Caco-2 (cell line): ENCODE results near the gene AFF1. TPM values are rescaled to one million over a fixed set of nuclear protein-coding genes. Genes with fewer than 3 reads are reported as not detected.

Source experiments
- BruUV-seq: library from RNA; stranded (reverse); fragments of 400-500 nt; replicated peaks from 2 replicates; lab custom pipeline; 2021; lab: Mats Ljungman, UMichigan
- CTCF ChIA-PET: fragments of 300-600 bp; sonication (Branson Sonifier 250); formaldehyde crosslinking; loops from one replicate; lab custom pipeline; 2022; ENCODE audit warnings: antibody characterized with exemption; lab: Charles Lee
- POLR2A ChIA-PET: fragments of 300-600 bp; sonication (Branson Sonifier 250); formaldehyde crosslinking; loops from one replicate; lab custom pipeline; 2022; ENCODE audit warnings: antibody characterized with exemption; lab: Charles Lee
- DNase-seq, 2 experiments: peaks; one replicate each; pipeline versions ENCODE4 v3.0.0 to v3.0.0-alpha.2; 2020 to 2022
- H3K27me3 ChIP-seq: replicated peaks from 2 replicates; pipeline ENCODE4 v1.6.0; 2011; ENCODE audit warnings: low read length; ENCODE audit not compliant: control insufficient read depth, insufficient read depth
- H3K36me3 ChIP-seq: 2 replicates; pipeline ENCODE4 v1.5.1; 2011; ENCODE audit warnings: low read length; ENCODE audit not compliant: control insufficient read depth, insufficient read depth
- H3K4me1 ChIP-seq: fragments of 250-450 bp; sonication (Bioruptor Pico); 2 replicates; pipeline ENCODE4 v1.5.1; 2020; ENCODE audit warnings: mild to moderate bottlenecking
- H3K4me3 ChIP-seq: 2 replicates; pipeline ENCODE4 v1.5.1; 2011; ENCODE audit warnings: low read depth, mild to moderate bottlenecking, control low read depth, low read length
- H3K9me3 ChIP-seq: fragments of 250-450 bp; sonication (Bioruptor Pico); 2 replicates; pipeline ENCODE4 v1.5.1; 2020; ENCODE audit warnings: mild to moderate bottlenecking, moderate library complexity
- H3K27ac Mint-ChIP-seq: one replicate; pipeline ENCODE4 v1.8.0; 2022; ENCODE audit warnings: mixed read lengths; ENCODE audit not compliant: unreplicated experiment
- H3K27me3 Mint-ChIP-seq: one replicate; pipeline ENCODE4 v1.8.0; 2022; ENCODE audit warnings: mixed read lengths; ENCODE audit not compliant: insufficient read depth, unreplicated experiment
- H3K36me3 Mint-ChIP-seq: one replicate; pipeline ENCODE4 v1.8.0; 2022; ENCODE audit warnings: mild to moderate bottlenecking, mixed read lengths; ENCODE audit not compliant: insufficient read depth, unreplicated experiment
- H3K4me1 Mint-ChIP-seq: one replicate; pipeline ENCODE4 v1.8.0; 2022; ENCODE audit warnings: low read depth, mixed read lengths; ENCODE audit not compliant: unreplicated experiment
- H3K4me3 Mint-ChIP-seq: one replicate; pipeline ENCODE4 v1.8.0; 2022; ENCODE audit warnings: mild to moderate bottlenecking, moderate library complexity, mixed read lengths; ENCODE audit not compliant: unreplicated experiment
- H3K9me3 Mint-ChIP-seq: one replicate; pipeline ENCODE4 v1.8.0; 2022; ENCODE audit warnings: mixed read lengths; ENCODE audit not compliant: unreplicated experiment
- CTCF ChIP-seq, 2 experiments: fragments of 200-600 bp in 1 of 2; IDR thresholded peaks; 1 replicate in 1 of 2; 2 replicates in 1 of 2; pipeline versions ENCODE4 v1.5.1 to v1.8.0; 2011 to 2022; ENCODE audit warnings: antibody characterized with exemption in 1 of 2, control low read depth in 1 of 2, inconsistent platforms in 1 of 2, low read depth in 1 of 2, low read length in 1 of 2, mild to moderate bottlenecking in 1 of 2, moderate library complexity in 1 of 2; ENCODE audit not compliant: insufficient read depth in 1 of 2, severe bottlenecking in 1 of 2, unreplicated experiment in 1 of 2
- intact Hi-C: fragments of 100-400 bp; cut with micrococcal nuclease; formaldehyde crosslinking; loops from one replicate; pipeline ENCODE4 v1.10.0; 2022; ENCODE audit not compliant: unreplicated experiment
- total RNA-seq: library from RNA; stranded (reverse); gene quantifications from 2 replicates; pipeline ENCODE4 v1.2.3, GENCODE V29; 2022

The AFF1 gene
- total RNA-seq, 1 experiment from 2014 or later, result 48.3 TPM

DNA sequence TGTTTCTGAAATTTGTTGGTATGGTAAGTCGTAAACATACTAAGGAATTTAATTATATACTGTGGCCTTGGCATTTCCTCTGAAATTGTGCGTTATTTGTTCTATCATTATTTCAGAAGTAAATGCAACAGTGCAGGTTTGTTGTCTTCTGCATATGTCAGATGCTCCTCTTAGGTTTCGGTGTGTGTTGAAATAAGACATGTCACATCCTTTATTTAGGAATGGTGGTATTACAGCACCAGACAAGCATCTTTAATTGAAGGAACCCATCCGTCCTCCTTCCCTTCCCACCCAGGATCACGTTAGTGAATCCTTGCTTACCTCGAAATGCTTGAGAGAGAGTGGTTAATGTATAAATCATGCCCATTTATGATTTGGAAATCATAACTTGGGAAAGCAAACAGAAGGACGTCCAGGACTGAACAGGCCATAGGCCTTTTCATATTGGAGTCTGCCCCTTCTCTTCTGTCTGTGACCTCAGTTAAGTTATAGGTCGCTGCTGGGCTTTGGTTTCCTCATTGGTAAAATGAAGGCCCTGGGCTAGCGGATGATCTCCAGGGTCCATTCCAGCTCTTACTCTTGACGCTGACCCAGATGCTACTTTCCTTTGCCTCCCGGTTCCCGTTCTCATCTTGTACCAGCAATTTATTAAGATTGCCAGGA lies 151.5 kb downstream of the AFF1 start:
- no peak for DNase-seq
- no peak overlapping the region for H3K4me3 Mint-ChIP-seq
- intact Hi-C loops, result no loop called here
- peaks cover 7% of the 10 kb centered on the region for H3K4me1 Mint-ChIP-seq
- Histone ChIP-seq H3K27me3 (no peaks in the 10 kb centered on the region), H3K4me3 (no peak overlapping the region), H3K4me1 (peaks cover 16% of the 10 kb centered on the region), H3K9me3 (no peaks in the 10 kb centered on the region), H3K36me3 (no peaks in the 10 kb centered on the region; the same call in 1 of the 2 replicates)
- POLR2A ChIA-PET, result no interaction called here
- no TSS peak for BruUV-seq
- no peaks in the 10 kb centered on the region for H3K9me3 Mint-ChIP-seq
- H3K27ac Mint-ChIP-seq, result no peak overlapping the region
- no peaks in the 10 kb centered on the region for H3K27me3 Mint-ChIP-seq
- no peak for TF ChIP-seq CTCF (IDR thresholded peaks at IDR 0.05; ENCODE audit: insufficient read depth in 1 of 2, low read depth in 1 of 2, low read length in 1 of 2, severe bottlenecking in 1 of 2, unreplicated experiment in 1 of 2)
- CTCF ChIA-PET, result no interaction called here
- H3K36me3 Mint-ChIP-seq, result no peaks in the 10 kb centered on the region

DNA sequence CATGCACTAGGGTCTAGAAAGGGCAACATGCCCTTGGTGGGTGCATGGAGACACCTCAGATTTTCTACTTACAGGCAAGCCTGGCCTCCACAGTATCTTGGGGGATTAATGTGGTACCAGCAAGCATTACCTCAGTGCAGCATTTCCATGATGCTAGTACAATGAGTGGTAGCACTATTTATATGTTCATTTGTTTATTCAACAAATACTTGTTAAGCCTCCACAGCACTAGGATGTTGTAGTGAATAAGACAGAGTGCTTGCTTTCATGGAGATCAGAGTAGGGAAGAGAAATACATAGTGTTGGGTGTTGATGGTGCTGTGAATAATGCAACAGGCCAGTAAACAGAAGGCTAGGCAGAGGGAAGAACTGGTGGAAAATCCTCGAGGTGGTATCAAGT lies 152.2 kb downstream of the AFF1 start:
- POLR2A ChIA-PET, result no interaction called here
- Mint-ChIP-seq H3K36me3 (no peaks in the 10 kb centered on the region), H3K9me3 (no peaks in the 10 kb centered on the region), H3K4me3 (no peak overlapping the region), H3K27me3 (no peaks in the 10 kb centered on the region), H3K27ac (no peak overlapping the region), H3K4me1 (peaks cover 7% of the 10 kb centered on the region)
- BruUV-seq, result no TSS peak
- Histone ChIP-seq H3K9me3 (no peaks in the 10 kb centered on the region), H3K4me1 (peaks cover 16% of the 10 kb centered on the region), H3K4me3 (no peak overlapping the region), H3K36me3 (no peaks in the 10 kb centered on the region; the same call in 1 of the 2 replicates), H3K27me3 (no peaks in the 10 kb centered on the region)
- CTCF ChIA-PET, result no interaction called here
- TF ChIP-seq CTCF (IDR thresholded peaks at IDR 0.05; ENCODE audit: insufficient read depth in 1 of 2, low read depth in 1 of 2, low read length in 1 of 2, severe bottlenecking in 1 of 2, unreplicated experiment in 1 of 2), result no peak
- intact Hi-C loops, result no loop called here
- no peak for DNase-seq

GRCh38 chr4:87087420-87087819 lies 152.6 kb downstream of the AFF1 start:
- no peak overlapping the region for H3K4me3 ChIP-seq
- H3K36me3 ChIP-seq, result no peaks in the 10 kb centered on the region; the same call in 1 of the 2 replicates
- ChIA-PET POLR2A (no interaction called here), CTCF (no interaction called here)
- Mint-ChIP-seq H3K27ac (no peak overlapping the region), H3K9me3 (no peaks in the 10 kb centered on the region), H3K4me1 (peaks cover 7% of the 10 kb centered on the region), H3K27me3 (no peaks in the 10 kb centered on the region), H3K4me3 (no peak overlapping the region), H3K36me3 (no peaks in the 10 kb centered on the region)
- intact Hi-C loops, result no loop called here
- H3K9me3 ChIP-seq, result no peaks in the 10 kb centered on the region
- H3K4me1 ChIP-seq, result peaks cover 16% of the 10 kb centered on the region
- DNase-seq, result no peak
- no peak for TF ChIP-seq CTCF (IDR thresholded peaks at IDR 0.05; ENCODE audit: insufficient read depth in 1 of 2, low read depth in 1 of 2, low read length in 1 of 2, severe bottlenecking in 1 of 2, unreplicated experiment in 1 of 2)
- no peaks in the 10 kb centered on the region for H3K27me3 ChIP-seq
- no TSS peak for BruUV-seq
